PFSK-1 (cell line): ENCODE measurements around the gene PARN.

Experiments used
- POLR2AphosphoS5 ChIP-seq: IDR thresholded peaks from 2 replicates; pipeline ENCODE4 v1.6.1; 2012; ENCODE audit warnings: low read depth, mild to moderate bottlenecking, control low read depth, low read length, moderate library complexity
- REST ChIP-seq, 2 experiments: IDR thresholded peaks; 2 replicates each; pipeline versions ENCODE4 v1.6.1 to v1.8.0; 2011 to 2012; ENCODE audit warnings: low read depth in 2 of 2, low read length in 2 of 2, control low read depth in 1 of 2, inconsistent platforms in 1 of 2, mild to moderate bottlenecking in 1 of 2, moderate library complexity in 1 of 2; ENCODE audit not compliant: insufficient read depth in 1 of 2
- SIN3A ChIP-seq: IDR thresholded peaks from 2 replicates; pipeline ENCODE4 v1.6.1; 2012; ENCODE audit warnings: mild to moderate bottlenecking, low read length, moderate library complexity, borderline replicate concordance; ENCODE audit not compliant: insufficient read depth
- TAF1 ChIP-seq: IDR thresholded peaks from 2 replicates; pipeline ENCODE4 v1.6.1; 2012; ENCODE audit warnings: low read length, control low read depth, borderline replicate concordance; ENCODE audit not compliant: insufficient read depth

DNA sequence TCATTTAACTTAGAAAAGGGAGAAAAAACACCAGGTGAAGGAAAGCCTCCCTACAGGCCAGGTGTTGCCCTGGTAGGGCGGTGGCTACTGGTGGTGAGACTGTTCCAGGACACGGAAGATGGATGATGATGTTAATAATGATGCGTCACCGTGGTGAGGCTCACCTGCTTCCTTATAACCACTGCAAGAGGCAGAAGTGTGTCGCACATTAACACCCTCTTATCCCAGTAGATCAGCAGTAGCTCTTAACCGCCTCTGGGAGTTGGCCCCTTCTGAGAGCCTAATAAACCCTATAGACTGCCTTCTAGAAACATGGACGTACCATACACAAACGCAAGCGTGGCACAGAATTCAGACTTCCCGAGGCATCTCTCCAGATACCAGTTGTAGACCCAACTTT, 10.5 kb upstream of the PARN start:
- TF ChIP-seq REST (IDR thresholded peaks at IDR 0.05; ENCODE audit: insufficient read depth in 1 of 2, low read depth in 2 of 2, low read length in 2 of 2) (no peak), SIN3A (no peak), POLR2AphosphoS5 (no peak), TAF1 (no peak)
